Hematopoietic multipotent progenitor cell treated with erythropoietin and hydrocortisone succinate and interleukin-3 and kit ligand, for 15 days (in vitro differentiated cells): ENCODE measurements around the gene GRM2.

Experiments
- DNase-seq: peaks from one replicate; pipeline ENCODE4 v3.0.0-alpha.2; 2015; ENCODE audit warnings: low spot score

Gene GRM2

DNA sequence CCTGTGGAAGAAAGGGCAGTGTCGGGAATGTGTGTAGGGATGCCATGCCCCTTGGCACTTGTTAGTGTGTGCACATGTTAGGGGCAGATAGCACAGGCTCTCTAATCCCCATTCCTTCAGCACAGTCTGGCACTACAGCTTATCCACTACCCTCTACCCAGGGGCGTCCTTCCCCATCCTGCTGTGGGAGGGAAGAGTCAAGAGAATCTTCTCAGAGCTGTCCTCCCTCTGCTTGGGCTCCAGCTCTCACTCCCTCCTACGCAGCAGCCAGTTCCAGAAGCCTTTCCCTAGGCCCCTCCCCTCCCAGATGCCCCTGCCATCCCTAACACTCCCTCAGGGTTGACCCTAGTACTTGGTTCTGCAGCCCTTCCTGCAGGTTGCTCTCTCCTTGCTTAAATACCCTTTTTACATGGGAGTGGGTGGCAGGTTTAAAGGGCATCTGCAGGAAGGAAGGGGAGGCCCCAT is 815 bp upstream of the GRM2 start:
- DNase-seq = no peak

GRCh38 chr3:51708216-51708845 is 1.5 kb downstream of the GRM2 start:
- DNase-seq = no peak

- no peak for DNase-seq
Measured at GRCh38 chr3:51709004-51709420, 2.1 kb downstream of the GRM2 start.

DNA sequence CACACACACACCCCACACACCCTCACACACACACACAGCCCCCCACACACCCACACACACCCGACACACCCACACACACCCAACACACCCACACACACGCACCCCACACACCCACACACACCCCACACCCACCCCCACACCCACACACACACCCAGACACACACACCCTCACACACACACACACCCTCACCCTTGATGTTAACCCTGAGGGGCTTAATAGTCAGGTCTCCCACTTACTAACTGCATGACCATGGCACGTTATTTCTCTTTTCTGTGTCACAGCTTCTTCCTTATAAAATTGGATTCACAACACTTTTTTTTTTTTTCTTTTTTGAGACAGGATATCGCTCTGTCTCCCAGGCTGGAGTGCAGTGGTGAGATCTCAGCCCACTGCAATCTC is 2.8 kb downstream of the GRM2 start:
- no peak for DNase-seq

GRCh38 chr3:51710631-51711351 is 3.9 kb downstream of the GRM2 start:
- no peak for DNase-seq

DNA sequence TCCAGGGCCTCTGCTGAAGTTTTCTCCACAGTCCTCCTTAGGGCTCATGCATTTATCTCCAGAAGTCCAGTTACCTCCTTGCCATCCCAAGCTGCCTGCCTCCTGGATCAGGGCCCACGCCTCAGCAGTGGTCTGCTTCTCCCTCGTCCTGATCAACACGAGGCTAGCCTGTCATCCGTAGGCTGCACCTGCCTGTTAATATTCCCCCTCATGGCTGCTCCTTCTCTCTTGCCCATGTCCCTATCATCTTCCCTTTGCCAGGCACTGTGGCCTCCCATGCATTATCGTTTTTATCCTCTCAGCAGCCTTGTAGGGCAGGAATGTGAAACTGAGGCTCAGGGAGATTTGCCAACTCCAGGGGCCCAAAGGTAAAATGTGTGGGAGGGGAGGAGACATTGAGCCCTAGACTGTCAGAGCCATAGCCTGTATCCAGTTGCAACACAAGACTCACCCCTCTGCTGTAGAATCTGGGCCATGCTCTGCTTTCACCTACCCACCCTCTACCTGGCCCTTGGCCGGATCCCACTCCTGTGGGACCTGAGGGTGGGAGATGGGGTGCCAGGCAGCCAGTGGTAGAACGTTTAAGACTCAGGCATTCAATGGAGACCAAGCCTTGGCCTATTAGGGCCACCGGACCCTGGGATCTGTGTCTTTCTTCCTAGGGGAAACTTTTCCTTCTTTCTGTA is 4.6 kb downstream of the GRM2 start:
- no peak for DNase-seq

DNA sequence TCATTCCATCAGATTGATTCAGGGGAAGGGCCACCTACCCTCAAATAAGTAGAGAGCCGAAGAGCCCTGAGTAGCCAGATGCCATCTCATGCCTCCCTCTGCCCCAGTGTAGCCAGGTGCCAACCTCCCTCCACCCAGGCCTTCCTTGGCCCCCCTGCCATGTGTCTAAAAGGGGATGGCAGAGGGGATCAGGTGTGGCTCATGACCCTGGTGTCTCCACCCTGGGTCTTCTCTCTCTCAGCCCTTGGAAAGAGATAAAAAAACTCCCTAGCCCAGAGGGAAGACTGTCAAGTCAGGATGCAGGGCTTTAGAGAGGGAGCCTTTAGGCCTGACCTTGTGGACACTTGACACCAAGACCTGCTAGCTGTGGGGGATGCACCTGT is 5.2 kb downstream of the GRM2 start:
- DNase-seq = no peak

DNA sequence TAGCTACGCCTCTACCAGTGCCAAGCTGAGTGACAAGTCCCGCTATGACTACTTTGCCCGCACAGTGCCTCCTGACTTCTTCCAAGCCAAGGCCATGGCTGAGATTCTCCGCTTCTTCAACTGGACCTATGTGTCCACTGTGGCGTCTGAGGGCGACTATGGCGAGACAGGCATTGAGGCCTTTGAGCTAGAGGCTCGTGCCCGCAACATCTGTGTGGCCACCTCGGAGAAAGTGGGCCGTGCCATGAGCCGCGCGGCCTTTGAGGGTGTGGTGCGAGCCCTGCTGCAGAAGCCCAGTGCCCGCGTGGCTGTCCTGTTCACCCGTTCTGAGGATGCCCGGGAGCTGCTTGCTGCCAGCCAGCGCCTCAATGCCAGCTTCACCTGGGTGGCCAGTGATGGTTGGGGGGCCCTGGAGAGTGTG is 5.7 kb downstream of the GRM2 start:
- no peak for DNase-seq

- no peak for DNase-seq
Measured at GRCh38 chr3:51712963-51713362, 6.1 kb downstream of the GRM2 start.

DNA sequence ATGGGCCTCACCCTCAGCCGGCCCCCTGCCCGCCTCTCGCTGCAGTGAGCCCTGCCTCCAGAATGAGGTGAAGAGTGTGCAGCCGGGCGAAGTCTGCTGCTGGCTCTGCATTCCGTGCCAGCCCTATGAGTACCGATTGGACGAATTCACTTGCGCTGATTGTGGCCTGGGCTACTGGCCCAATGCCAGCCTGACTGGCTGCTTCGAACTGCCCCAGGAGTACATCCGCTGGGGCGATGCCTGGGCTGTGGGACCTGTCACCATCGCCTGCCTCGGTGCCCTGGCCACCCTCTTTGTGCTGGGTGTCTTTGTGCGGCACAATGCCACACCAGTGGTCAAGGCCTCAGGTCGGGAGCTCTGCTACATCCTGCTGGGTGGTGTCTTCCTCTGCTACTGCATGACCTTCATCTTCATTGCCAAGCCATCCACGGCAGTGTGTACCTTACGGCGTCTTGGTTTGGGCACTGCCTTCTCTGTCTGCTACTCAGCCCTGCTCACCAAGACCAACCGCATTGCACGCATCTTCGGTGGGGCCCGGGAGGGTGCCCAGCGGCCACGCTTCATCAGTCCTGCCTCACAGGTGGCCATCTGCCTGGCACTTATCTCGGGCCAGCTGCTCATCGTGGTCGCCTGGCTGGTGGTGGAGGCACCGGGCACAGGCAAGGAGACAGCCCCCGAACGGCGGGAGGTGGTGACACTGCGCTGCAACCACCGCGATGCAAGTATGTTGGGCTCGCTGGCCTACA is 8.5 kb downstream of the GRM2 start:
- DNase-seq = no peak

DNA sequence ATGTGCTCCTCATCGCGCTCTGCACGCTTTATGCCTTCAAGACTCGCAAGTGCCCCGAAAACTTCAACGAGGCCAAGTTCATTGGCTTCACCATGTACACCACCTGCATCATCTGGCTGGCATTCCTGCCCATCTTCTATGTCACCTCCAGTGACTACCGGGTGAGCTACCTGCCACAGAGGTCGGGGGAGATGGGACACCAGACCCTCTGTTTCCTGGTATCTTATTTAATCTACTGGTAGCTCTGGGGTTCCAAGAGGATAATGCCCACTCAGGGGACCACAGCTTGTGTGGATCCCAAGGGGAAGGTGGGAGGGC is 9.1 kb downstream of the GRM2 start:
- no peak for DNase-seq

DNA sequence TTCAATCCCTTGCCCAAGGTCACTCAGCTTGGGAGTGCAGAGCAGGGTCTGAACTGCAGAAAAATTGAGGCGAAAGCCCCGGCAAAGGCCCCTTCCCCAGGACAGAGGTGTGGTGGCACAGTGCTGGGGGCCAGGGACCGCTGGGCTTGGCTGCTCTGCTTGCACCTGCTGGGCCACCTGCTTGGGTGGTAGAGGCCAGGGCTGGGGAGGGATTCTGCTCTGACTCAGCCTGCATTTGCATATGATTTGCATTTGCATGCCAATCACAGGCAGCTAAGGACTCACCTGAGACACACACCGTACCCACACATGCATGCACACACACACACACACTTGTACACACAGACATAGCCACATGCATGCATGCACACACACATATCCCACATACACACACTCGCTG is 9.9 kb downstream of the GRM2 start:
- DNase-seq = no peak

- DNase-seq = no peak
Measured at GRCh38 chr3:51717446-51717845, 10.6 kb downstream of the GRM2 start.

DNA sequence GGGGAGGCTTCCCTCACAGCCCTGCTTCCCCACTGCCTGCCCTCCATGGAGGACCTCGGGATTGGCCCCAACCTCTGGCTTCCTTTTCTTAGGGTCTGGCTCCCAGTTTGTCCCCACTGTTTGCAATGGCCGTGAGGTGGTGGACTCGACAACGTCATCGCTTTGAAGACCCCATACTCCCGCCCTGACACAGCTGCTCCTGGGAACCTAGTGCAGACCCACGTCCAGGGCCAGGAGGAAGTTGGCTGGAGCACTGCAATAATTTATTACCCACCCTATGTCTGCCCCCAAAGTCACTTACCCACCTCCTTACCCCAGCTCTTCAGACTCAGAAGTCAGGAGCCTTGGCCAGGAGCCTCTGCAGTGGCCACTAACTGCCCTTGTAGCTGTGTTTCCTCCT is 11.1 kb downstream of the GRM2 start:
- no peak for DNase-seq

DNA sequence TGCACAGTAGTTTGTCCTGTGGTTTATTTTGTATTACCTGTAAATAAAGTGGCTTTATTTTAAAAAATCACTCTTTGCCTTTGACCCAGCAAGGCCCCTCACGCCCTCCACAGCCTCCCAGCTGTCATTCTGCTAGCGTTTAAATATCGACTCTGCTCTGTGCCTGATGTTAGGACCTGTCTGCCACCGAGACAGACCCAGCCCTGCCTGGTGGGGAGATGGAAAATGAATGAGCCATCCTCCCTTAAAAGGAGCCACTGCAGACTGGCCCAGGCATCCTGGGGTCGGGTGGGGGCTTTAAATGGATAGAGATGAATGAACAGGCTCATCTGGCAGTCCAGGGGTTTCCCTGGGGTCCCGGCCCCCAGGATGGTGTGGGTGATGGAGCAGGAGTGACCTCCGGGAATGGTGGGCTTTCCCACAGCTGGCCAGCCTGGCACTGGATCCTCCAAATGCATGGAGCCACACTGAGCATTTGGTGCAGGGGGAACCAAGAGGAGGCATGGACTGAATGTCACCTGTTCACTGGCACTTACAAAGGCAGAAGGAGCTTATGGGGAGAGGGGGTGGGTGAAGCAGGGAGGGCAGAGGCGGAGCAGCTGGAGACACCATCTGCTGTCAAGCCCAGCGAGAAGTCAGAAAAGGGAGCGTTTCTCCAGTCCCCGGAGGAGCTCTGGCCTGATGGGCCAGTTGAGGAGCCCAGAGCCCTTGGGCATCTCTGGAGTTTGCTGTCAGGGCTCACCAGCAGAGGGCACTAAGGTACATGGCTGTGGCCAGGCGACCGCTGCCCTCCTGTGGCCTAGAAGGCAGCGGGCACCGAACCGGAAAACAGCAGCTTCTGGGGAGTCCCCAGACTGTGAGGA is 11.9 kb downstream of the GRM2 start:
- DNase-seq = peak; percentile 43

GRCh38 chr3:51719410-51720025 is 12.7 kb downstream of the GRM2 start:
- no peak for DNase-seq

GRCh38 chr3:51720292-51721061 is 13.6 kb downstream of the GRM2 start:
- DNase-seq = no peak

GRCh38 chr3:51721062-51721745 is 14.3 kb downstream of the GRM2 start:
- no peak for DNase-seq

- DNase-seq = no peak
Measured at GRCh38 chr3:51722362-51722761, 15.5 kb downstream of the GRM2 start.

DNA sequence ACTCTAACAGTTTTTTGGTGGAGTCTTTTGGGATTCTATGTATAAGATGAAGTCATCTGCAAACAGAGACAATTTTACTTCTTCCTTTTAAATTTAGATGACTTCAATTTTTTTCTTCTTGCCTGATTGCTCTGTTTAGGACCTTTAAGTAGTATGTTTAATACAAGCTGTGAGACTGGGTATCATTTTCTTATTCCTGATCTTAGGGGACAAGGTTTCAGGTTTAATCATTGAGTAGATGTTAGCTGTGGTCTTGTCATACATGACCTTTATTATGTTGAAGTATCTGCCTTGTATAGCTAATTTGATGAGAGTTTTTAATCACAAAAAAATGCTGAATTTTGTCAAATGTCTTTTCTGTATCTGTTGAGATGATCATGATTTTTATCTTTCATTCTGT is 20.6 kb downstream of the GRM2 start:
- DNase-seq = no peak
